ENCODE measurements around the gene CDH4. TPM values are rescaled to one million over a fixed set of nuclear protein-coding genes. Genes with fewer than 3 reads are reported as not detected.

CDH4 gene
- total RNA-seq, 1 donor, result 0.18 TPM

- no peak for TF ChIP-seq CTCF (IDR thresholded peaks at IDR 0.05; ENCODE audit: insufficient read depth, low read length)
- DNase-seq (ENCODE audit: low read depth), result no peak
- H3K4me3 ChIP-seq (ENCODE audit: low read depth, low read length), result no peak overlapping the region
These were observed 193.1 kb downstream of the CDH4 start for GRCh38 chr20:61445138-61445537.

- DNase-seq (ENCODE audit: low read depth), result no peak
- no peak overlapping the region for H3K4me3 ChIP-seq (ENCODE audit: low read depth, low read length)
- TF ChIP-seq CTCF (IDR thresholded peaks at IDR 0.05; ENCODE audit: insufficient read depth, low read length), result no peak
These were observed 193.7 kb downstream of the CDH4 start for GRCh38 chr20:61445741-61446140.

- H3K4me3 ChIP-seq (ENCODE audit: low read depth, low read length), result no peak overlapping the region
- no peak for TF ChIP-seq CTCF (IDR thresholded peaks at IDR 0.05; ENCODE audit: insufficient read depth, low read length)
- no peak for DNase-seq (ENCODE audit: low read depth)
These were observed 195.9 kb downstream of the CDH4 start for GRCh38 chr20:61447952-61448351.

GRCh38 chr20:61448386-61448785, 196.3 kb downstream of the CDH4 start:
- H3K4me3 ChIP-seq (ENCODE audit: low read depth, low read length), result no peak overlapping the region
- DNase-seq (ENCODE audit: low read depth), result no peak
- TF ChIP-seq CTCF (IDR thresholded peaks at IDR 0.05; ENCODE audit: insufficient read depth, low read length), result no peak

GRCh38 chr20:61449057-61449609, 197.1 kb downstream of the CDH4 start:
- no peak overlapping the region for H3K4me3 ChIP-seq (ENCODE audit: low read depth, low read length)
- DNase-seq (ENCODE audit: low read depth), result no peak
- no peak for TF ChIP-seq CTCF (IDR thresholded peaks at IDR 0.05; ENCODE audit: insufficient read depth, low read length)

GRCh38 chr20:61449916-61450315, 197.9 kb downstream of the CDH4 start:
- DNase-seq (ENCODE audit: low read depth), result no peak
- no peak overlapping the region for H3K4me3 ChIP-seq (ENCODE audit: low read depth, low read length)
- TF ChIP-seq CTCF (IDR thresholded peaks at IDR 0.05; ENCODE audit: insufficient read depth, low read length), result no peak

GRCh38 chr20:61450549-61450948, 198.5 kb downstream of the CDH4 start:
- no peak for TF ChIP-seq CTCF (IDR thresholded peaks at IDR 0.05; ENCODE audit: insufficient read depth, low read length)
- DNase-seq (ENCODE audit: low read depth), result no peak
- no peak overlapping the region for H3K4me3 ChIP-seq (ENCODE audit: low read depth, low read length)
